Neural cell (in vitro differentiated cells): Measurements from ENCODE around the gene PLCXD3.

ENCODE experiments used
- CTCF ChIP-seq: fragments of 450-650 bp; IDR thresholded peaks from 2 replicates; pipeline ENCODE4 v1.5.1; 2014; ENCODE audit warnings: antibody characterized with exemption, mild to moderate bottlenecking, moderate library complexity; ENCODE audit not compliant: poor library complexity, severe bottlenecking
- EP300 ChIP-seq: fragments of 450-650 bp; conservative IDR thresholded peaks from 2 replicates; pipeline ENCODE4 v1.6.1; 2014; ENCODE audit warnings: antibody characterized with exemption, mild to moderate bottlenecking, moderate library complexity; ENCODE audit not compliant: poor library complexity, severe bottlenecking
- EZH2 ChIP-seq: fragments of 200-600, 300-800 bp; shearing (Covaris generic), sonication (generic); IDR thresholded peaks from 2 replicates; pipeline ENCODE4 v1.6.1; 2014; ENCODE audit warnings: antibody characterized with exemption, low read length, borderline replicate concordance, mild to moderate bottlenecking; ENCODE audit not compliant: insufficient read depth, poor library complexity, severe bottlenecking
- TAF1 ChIP-seq: IDR thresholded peaks from 2 replicates; pipeline ENCODE4 v1.6.1; 2012; ENCODE audit warnings: low read depth
- TF ChIP-seq, protein P1 (sequence below): IDR thresholded peaks from 2 replicates; pipeline ENCODE4 v1.6.1; 2012; ENCODE audit warnings: borderline replicate concordance

GRCh38 chr5:41527201-41527779 lies 16.9 kb upstream of the PLCXD3 start:
- TF ChIP-seq CTCF (no peak), TAF1 (no peak), EZH2 (no peak), EP300 (no peak)
- TF ChIP-seq, protein P1, sequence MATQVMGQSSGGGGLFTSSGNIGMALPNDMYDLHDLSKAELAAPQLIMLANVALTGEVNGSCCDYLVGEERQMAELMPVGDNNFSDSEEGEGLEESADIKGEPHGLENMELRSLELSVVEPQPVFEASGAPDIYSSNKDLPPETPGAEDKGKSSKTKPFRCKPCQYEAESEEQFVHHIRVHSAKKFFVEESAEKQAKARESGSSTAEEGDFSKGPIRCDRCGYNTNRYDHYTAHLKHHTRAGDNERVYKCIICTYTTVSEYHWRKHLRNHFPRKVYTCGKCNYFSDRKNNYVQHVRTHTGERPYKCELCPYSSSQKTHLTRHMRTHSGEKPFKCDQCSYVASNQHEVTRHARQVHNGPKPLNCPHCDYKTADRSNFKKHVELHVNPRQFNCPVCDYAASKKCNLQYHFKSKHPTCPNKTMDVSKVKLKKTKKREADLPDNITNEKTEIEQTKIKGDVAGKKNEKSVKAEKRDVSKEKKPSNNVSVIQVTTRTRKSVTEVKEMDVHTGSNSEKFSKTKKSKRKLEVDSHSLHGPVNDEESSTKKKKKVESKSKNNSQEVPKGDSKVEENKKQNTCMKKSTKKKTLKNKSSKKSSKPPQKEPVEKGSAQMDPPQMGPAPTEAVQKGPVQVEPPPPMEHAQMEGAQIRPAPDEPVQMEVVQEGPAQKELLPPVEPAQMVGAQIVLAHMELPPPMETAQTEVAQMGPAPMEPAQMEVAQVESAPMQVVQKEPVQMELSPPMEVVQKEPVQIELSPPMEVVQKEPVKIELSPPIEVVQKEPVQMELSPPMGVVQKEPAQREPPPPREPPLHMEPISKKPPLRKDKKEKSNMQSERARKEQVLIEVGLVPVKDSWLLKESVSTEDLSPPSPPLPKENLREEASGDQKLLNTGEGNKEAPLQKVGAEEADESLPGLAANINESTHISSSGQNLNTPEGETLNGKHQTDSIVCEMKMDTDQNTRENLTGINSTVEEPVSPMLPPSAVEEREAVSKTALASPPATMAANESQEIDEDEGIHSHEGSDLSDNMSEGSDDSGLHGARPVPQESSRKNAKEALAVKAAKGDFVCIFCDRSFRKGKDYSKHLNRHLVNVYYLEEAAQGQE = no peak
